GM12801 (cell line): ENCODE results near the gene FJX1.

Experiments
- CTCF ChIP-seq: IDR thresholded peaks from one replicate; pipeline ENCODE4 v1.5.1; 2011; ENCODE audit warnings: control low read depth; ENCODE audit not compliant: insufficient read length; ENCODE audit errors: extremely low read depth

FJX1 gene

GRCh38 chr11:35650467-35650866 is 32.2 kb downstream of the FJX1 start:
- no peak for TF ChIP-seq CTCF

- no peak for TF ChIP-seq CTCF
Measured at GRCh38 chr11:35651263-35651662, 33.0 kb downstream of the FJX1 start.

- no peak for TF ChIP-seq CTCF
Measured at GRCh38 chr11:35654711-35655110, 36.5 kb downstream of the FJX1 start.

GRCh38 chr11:35655254-35655653 is 37.0 kb downstream of the FJX1 start:
- TF ChIP-seq CTCF: no peak

GRCh38 chr11:35655856-35656255 is 37.6 kb downstream of the FJX1 start:
- no peak for TF ChIP-seq CTCF

- no peak for TF ChIP-seq CTCF
Measured at GRCh38 chr11:35658020-35658948, 40.0 kb downstream of the FJX1 start.

GRCh38 chr11:35661534-35661933 is 43.3 kb downstream of the FJX1 start:
- no peak for TF ChIP-seq CTCF
